GM19397 (cell line): ENCODE results near the gene SLC25A42.

Experiments used
- ATAC-seq: cut with Tn5 transposase; IDR thresholded peaks from one replicate; pipeline ENCODE4 v1.9.1; 2021; ENCODE audit warnings: mild to moderate bottlenecking, moderate library complexity; ENCODE audit not compliant: unreplicated experiment

SLC25A42 gene

GRCh38 chr19:19067276-19068072 lies 3.7 kb downstream of the SLC25A42 start:
- no peak for ATAC-seq

- ATAC-seq: no peak
Observed at GRCh38 chr19:19068659-19069654, 5.2 kb downstream of the SLC25A42 start.

DNA sequence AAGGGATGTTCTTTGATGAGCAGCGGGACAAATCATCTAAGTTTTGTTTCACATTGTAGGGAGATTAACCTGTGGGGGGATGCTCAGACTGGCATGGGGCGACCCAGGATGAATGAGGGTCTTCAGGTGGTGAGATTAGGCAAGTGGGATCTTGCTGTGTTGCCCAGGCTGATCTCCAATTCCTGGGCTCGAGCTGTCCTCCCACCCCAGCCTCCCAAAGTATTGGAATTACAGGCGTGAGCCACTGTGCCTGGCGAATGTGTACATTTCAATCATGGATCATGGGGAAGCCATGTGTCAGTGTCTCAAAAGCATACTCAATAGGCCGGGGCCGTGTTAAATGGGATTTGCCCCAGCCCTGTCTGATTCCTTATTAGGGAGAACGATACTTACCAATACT lies 8.1 kb downstream of the SLC25A42 start:
- ATAC-seq: no peak

DNA sequence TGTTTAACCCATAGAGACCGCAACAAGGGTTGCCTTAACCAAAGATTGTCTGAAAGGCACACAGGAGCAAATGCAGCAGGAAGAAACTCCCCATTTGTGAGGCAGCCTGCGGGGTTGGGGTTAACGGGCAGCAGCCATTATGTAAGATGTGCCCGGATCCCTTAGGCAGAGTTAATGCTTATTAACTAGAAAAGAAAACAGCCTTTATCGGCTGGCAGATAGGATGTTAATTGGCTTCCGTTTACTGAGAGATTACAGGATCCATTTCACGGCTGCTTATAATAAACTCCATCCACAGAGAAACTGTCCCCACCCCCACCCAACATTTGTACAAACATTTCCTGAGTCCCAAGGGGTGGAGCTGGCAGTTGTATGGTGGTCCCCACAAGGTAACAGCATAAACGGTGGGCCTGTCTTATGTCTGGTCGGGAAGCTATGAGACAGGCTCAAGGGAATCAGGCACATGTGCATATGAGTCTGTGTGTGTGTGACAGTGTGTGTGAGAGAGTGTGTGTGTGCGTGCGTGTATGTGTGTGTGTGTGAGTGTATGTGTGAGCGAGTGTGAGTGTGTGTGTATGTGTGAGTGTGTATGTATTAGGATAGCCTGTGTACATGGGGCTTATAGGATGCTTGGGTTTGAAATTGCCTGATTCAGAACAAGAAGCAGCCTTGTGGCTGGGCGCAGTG lies 10.5 kb downstream of the SLC25A42 start:
- ATAC-seq: no peak

DNA sequence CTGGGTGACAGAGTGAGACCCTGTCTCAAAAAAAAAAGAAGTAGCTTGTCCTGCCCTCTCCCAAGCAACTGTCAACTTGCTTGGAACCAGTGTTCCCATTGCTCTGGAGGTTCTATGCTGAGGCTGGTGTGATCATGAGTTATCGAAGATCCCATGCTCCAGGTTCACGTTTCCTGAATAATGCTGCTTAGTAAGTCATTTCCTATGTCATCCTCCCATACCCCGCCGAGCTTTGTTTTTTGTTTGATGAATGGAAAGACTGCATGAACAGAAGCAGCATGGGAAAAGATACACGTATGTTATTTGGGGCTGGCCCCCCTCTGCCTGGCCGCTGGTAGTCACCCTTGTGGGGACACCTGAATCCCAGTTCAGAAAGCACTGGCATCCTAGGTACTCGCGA lies 11.3 kb downstream of the SLC25A42 start:
- ATAC-seq: no peak

DNA sequence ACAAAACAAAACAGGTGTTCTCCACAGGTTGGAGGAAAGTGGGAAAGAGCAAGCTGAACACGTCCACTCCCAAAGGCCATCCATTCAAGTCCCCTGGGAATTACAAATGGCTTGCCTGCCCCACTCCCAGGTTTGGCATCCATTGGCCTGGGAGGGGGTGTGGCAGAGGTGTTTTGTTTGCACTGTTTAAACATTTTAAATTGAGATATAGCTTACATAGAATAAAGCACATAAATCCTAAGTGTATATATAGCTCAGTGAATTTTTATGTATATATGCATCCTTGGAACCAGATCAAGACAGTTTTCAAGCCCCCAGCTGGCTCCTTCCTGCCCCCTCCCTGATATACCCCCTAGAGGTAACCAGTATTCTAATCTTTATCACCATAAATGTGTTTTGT lies 12.7 kb downstream of the SLC25A42 start:
- ATAC-seq: no peak

DNA sequence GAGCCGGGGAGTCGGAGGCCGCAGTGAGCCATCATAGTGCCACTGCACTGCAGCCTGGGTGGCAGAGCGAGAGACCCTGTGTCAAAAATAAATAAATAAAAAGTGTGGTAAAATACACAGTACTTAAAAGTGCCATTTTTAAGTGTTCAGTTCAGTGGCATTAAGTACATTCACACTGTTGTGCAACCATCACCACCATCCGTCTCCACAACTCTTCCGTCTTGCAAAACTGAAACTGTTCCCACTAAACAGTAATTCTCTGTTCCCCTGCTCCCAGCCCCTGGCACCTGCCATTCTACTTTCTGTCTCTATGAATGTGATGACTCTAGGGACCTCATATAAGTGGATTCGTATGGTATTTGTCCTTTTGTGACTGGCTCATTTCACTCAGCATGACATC lies 13.3 kb downstream of the SLC25A42 start:
- no peak for ATAC-seq

- ATAC-seq: no peak
Observed at GRCh38 chr19:19078801-19079200, 15.0 kb downstream of the SLC25A42 start.

GRCh38 chr19:19079571-19079970 lies 15.8 kb downstream of the SLC25A42 start:
- no peak for ATAC-seq

DNA sequence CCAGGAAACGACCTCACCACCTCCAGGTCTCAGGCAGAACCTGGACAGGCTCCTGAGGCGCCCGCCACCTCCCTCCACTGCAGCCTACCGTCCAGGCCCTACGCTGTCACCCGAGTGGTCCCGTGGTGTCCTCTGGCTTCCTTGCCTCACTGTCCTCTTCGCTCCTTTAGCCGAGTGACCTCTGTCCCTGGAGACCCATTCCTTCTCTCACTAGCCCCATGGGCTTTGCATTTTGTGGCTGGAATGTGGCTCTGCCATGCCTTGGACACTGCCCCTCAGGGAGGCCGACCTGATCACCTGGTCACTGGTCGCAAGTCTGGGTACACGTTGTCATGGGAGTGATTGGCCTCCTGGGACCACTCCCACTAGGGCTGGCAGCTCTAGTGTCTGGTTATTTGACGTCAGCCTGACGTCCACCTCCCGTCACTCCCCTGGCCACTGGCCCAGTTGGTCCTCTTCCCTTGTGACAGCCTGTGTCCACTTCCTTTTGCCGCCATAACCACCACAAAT lies 17.9 kb downstream of the SLC25A42 start:
- no peak for ATAC-seq

- no peak for ATAC-seq
Observed at GRCh38 chr19:19083413-19084178, 19.8 kb downstream of the SLC25A42 start.

GRCh38 chr19:19087676-19088075 lies 23.9 kb downstream of the SLC25A42 start:
- ATAC-seq: no peak

- ATAC-seq: no peak
Observed at GRCh38 chr19:19094513-19094912, 30.7 kb downstream of the SLC25A42 start.

DNA sequence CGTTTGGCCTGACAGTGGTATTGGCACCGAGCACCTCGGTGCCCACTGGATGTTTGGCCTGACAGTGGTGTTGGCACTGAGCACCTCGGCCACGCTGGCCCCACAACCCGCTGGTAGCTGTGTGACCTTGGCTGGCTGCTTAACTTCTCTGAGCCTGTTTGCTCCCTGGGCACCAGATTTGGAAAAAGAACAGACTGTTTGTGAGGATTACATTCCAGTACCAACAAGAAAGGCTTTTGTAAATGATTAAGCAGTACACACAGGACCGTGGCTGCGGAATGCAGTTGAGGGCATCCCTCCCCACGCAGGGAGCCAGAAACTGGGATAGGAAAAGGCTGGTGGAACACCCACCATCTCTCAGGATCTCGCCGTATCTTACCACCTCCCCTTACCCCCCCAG lies 31.9 kb downstream of the SLC25A42 start:
- ATAC-seq: no peak

GRCh38 chr19:19096641-19097627 lies 33.1 kb downstream of the SLC25A42 start:
- ATAC-seq: no peak

DNA sequence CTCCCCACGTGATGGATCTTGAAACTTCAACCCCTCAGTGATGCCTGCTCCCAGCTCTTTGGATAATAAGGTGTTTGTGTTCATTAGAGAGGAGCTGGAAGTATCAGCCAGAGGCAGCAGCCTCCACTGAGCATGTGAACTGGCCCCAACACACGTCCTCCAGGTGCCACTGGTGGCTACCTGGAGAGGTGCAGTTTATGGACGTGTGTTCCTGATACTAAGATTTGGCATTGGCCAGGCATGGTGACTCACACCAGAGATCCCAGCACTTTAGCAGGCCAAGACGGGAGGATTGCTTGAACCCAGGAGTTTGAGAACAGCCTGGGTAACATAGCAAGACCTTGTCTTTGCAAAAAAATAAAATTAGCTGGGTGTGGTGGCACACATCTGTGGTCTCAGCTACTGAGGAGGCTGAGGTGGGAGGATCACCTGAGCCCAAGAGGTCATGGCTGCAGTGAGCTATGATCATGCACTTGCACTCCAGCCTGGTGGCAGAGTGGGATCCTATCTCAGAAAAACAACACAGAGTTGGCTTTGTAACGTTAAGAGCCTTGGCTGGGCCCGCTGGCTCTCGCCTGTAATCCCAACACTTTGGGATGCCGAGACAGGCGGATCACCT lies 34.4 kb downstream of the SLC25A42 start:
- no peak for ATAC-seq

DNA sequence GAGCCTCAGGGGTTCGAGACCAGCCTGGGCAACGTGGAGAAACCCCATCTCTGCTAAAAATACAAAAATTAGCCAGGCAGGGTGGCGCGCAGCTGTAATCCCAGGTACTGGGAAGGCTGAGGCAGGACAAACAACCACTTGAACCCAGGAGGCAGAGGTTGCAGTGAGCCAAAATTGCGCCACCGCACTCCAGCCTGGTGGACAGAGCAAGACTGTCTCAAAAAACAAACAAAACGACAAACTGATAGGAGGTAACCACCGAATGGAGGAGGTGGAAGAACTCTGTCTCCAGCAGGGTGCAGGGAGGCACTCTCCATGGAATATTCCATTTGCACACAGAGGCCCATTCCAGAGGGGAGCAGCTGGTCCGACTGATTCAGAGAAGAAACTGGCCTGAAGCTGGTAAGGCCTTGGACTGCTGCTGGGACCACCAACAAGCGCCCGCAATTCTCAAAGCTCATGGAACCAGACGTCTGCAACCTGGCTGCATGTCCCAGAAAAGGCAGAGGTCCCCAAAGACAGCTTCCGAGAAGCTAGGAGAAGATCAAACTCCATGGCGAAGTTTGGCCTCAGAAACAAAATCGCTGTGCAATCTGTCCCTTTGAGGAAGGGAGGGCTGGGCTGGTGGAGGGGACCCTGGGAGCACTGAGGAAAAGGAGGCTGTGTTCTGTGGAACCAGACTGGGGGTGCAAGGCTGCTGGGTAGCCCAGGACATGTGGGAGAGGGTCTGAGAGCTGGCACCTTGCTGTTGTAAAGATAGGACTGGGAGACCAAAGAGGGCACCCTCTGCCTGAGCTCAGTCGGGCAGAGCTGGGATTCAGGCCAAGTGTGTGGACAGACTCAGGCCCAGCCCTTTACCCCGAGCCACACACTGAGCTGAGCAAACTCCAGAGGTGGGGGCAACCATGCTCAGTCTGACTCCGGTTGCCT lies 35.2 kb downstream of the SLC25A42 start:
- ATAC-seq: no peak

- no peak for ATAC-seq
Observed at GRCh38 chr19:19101540-19101939, 37.7 kb downstream of the SLC25A42 start.
